ENCODE data around the gene KLRF1.

GRCh38 chr12:9881246-9881645, 54.0 kb downstream of the KLRF1 start, which contains the start of gene KLRF2:
- TF ChIP-seq POLR2A (IDR thresholded peaks at IDR 0.05) (no peak), CTCF (IDR thresholded peaks at IDR 0.05) (no peak)
